ENCODE results near the gene RAPGEF4.
"Not testable (repeated sequence)": the region's sequence is repeated elsewhere in the genome, so short reads cannot be mapped to it uniquely, and the experiment has no call there.

Gene RAPGEF4

DNA sequence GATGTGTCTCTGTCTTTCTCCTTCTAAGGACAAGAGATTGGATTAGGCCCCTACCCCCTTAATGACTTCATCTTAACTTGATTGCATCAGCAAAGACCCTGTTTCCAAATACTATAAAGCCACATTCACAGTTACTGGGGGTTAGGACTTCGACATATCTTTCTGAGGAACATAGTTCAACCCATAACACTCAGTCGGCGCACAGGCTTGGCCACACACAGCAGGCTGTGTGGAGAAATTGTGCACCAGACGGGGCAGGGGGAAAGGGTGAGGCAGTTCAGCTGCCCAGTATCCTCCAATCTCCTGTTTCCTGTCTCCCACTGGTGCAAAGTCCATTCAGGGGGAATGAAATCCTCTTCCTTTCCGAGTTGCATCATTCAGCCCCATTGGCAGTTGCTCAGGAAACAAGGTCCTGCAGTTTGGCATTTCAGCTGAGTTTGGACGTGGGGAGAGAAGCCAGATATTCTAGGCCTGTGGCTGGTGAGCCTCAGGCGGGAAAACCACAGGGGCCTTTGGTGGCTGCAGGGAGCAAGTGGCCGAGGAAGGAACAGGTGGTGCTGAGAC, 9.4 kb upstream of the RAPGEF4 start:
- DNase-seq (ENCODE audit: low read depth), result no peak

DNA sequence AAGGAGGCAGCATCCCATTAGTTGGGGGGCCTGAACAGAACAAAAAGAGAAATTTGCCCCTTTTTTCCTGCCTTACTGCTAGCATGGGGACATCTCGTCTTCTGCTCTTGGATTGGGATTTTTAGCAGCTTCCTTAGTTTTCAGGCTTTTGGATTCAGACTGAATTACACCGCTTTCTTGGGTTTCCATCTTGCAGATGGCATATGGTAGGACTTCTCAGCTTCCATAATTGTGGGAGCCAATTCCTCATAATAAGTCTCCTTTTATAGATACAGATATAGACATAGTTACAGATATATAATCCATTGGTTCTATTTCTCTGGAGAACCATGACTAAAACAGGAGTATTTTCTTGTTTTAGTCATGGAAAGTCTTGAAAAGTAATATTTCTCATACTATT, 5.2 kb upstream of the RAPGEF4 start:
- DNase-seq (ENCODE audit: low read depth), result no peak

DNA sequence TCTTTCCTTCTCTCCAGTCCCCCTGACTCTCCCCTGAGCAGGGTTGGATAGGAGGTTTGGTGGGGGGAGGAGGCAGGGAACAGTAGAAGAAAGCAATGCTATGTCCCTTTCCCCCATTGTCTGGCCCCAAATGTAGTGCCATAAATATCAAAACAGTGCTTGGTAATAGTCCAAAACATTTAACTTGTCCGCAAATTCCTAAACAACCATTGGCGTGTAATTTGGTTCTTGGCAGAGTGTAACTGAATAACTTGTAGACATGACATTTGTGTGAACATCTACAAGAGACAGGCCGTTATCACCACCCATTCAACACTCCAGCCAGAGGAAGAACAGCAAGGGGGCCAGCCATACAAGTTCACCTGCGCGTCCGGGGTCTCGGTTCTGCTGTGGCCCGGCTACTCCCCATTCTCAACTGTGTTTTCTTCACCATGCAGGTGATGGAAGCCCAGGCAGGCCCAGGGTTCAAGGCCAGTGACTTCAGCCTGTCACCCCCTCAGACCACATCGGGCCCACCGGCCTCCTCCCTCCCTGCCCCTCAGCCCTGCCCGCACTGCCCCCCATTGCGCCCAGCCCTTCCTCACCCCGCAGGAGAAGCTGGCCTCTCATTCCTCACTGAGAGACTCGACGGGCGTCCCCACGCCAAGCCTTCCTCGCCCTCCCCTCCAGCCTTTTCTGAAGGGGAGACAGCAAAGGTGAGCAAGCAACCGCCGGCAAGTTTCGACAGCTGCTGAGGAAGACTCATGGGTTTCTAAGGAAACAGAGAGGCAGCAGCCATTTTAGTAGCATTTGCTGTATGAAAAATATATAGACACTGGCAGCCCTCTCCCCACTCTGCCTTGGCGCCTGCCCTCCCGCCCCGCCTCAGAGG, 699 bp upstream of the RAPGEF4 start:
- DNase-seq (ENCODE audit: low read depth), result no peak

DNA sequence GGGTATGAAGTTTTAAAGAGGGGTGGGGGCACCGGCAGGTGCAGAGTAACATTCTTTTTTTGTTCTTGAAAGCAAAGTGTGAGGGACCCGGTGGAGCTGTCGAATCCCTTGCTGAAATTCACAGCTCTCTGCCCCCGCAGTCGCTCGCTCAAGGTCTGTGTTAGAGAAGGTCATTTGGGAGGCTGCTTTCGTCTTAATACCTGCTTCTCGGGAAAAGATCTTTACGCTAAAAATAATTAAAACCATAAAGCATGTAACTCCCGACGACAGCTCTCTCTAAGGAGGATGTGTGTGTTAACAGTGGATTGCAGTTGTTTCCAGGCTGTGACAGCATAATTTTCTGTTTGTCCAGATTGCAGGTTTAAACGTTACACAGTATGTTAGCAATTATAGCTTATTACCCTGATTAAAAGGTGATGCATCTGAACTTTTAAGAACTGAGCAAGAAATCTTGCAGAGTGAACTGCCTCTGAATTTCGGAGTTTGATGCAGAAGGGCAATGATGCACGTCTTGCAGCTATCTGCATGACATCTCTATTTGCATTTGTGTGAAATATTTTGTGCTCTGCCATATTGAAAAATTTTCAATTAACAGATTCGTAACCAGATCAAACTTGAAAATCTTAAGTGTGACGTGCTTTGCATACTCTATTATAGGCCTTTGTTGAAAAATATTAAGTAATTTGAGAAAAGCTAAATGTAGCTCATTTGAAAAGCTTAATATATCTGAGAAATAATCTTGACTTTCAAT, 954 bp downstream of the RAPGEF4 start:
- DNase-seq (ENCODE audit: low read depth), result no peak

DNA sequence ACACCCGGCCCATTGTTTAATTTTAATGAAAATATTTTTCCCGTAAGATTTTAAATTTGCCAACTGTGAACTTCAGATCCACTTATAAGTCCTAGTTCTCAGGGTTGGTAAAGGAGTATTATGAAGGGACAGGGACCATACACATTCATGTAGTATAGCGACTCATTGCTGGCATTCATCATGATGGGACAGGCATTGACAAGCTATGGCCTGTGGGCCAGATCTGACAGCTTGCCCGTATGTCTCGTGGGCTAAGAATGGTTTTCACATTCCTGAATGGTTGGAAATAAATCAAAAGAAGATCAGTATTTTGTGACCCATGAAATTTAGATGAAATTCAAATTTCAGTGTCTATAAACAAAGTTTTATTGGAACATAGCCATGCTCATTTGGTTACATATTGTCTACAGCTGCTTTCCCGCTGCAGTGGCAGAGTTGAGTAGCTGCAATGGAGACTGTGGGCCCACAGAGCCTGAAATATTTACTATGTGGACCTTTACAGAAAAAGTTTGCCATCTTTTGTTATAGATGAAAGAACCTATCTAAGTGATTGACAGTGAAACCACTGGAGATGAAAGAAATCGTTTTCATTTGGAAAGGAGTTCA, 4.1 kb downstream of the RAPGEF4 start:
- DNase-seq (ENCODE audit: low read depth), result no peak

DNA sequence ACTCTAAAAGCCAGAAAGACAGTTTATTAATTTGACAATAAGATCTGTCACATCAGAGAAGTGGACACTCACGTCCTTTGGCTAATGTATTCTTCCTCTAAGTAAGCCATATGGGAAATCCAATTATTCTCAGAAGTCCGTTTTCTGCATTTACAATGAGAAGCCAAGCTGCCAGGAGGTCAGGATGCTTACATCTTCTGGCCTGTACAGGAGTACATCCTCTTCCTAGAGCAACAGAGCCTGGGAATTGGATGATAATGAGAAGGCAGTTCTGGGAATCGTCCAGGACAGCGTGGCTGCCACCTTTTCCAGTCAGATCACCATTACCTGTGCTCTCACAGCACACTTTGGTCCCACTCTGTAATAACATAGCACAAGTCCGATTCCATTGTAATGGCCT, 5.2 kb downstream of the RAPGEF4 start:
- DNase-seq (ENCODE audit: low read depth), result no peak

DNA sequence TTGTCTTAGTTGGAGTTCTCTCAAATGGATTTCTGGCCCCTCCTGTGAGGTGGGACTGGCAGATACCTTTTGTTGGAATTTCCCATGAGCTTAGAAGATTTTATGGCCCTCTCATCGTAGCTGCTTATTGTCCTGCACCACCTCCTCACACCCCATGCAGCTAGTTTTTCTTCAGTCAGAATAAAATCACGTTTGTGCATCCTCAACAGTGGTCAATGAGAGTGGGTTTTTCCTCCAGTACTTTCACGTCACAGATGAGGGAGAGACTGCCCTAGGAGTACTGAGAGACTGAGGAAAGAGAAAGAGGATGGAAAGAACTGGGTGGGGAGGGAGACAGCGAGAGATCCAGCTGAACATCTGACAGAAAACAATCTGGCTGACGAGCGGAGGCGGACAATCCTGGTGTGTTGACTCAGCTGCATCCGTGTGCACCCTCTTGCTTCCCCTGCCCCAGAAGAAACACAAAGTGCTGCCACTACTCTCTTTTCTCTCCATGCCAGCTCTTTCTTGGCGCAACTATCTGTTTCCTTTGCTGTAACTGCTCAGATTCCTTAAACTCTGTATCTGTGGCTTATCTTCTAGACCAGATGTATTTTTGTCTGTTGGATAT, 7.4 kb downstream of the RAPGEF4 start:
- DNase-seq (ENCODE audit: low read depth), result no peak

DNA sequence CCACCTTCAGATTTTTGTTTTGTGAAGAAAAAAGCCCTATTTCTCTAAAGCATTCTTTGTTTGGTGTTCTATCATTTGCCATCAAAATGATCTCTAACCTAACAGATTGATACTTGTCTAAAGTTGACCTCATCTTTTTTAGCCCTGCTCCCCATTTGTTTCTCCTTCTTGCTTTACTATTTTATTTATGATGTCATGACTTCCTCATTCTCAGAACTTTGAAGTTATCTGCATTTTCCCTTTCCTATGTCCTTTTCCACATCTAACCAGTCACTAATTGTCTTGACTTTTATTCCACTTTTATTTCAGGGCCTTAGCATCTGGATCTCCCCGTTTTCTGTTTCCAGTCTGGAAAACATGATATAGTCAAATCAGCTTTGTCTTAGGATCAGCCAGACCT, 8.3 kb downstream of the RAPGEF4 start:
- no peak for DNase-seq (ENCODE audit: low read depth)

DNA sequence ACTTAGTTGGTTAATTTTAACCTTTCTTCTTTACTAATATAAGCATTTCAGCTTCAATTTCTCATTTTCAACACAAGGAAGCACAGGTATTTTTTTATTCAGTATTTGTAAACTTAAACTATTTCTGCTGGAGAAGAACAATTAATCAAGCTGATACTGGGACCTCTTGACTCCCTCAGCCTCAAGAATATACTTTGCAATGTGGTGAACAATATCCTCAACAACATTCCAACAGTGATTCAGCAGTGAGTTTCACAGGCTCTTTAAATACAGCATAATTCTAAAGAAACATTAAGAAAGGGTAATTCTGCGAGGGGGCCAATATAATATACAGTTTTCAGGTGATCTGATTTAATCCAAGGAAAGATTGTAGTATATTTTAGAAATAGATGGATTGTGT, 10.0 kb downstream of the RAPGEF4 start:
- DNase-seq (ENCODE audit: low read depth), result no peak

DNA sequence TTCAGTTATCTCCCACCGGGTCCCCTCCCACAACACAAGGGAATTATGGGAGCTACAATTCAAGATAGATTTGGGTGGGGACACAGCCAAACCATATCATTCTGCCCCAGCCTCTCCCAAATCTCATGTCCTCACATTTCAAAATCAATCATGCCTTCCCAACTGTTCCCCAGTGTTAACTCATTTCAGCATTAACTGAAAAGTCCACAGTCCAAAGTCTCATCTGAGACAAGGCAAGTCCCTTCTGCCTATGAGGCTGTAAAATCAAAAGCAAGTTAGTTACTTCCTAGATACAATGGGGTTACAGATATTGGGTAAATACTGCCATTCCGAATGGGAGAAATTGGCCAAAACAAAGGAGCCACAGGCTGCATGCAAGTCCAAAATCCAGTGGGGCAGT, 12.9 kb downstream of the RAPGEF4 start:
- DNase-seq (ENCODE audit: low read depth), result not testable (repeated sequence)

DNA sequence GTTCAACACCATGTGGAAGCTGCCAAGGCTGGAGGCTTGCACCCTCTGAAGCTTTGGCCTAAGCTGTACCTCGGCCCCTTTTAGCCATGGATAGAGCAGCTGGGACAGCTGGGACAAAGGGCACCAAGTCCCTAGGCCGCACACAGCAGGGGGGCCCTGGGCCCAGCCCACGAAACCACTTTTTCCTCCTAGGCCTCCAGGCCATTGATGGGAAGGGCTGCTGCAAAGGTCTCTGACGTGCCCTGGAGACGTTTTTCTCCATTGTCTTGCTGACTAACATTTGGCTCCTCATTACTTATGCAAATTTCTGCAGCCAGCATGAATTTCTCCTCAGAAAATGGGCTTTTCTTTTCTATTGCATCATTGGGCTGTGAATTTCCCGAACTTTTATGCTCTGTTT, 13.7 kb downstream of the RAPGEF4 start:
- no peak for DNase-seq (ENCODE audit: low read depth)

DNA sequence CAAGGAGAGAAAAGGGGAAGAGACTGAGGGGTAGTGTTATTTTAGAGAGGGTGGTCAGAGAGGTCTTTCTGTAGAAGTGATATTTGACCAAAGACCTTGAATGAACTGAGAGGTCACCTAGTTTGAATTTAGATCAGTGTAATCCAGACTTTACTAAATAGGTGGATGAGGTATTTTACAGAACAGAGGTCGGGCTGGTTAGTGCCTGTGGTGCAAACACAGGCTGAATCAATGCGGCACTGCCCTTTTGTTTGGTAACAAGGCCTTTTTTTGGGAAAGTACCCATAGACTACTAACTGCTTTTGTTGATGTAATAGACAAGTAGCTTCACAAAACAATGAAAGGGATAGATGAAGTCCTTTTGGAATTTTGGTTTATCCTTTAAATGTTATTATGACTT, 15.9 kb downstream of the RAPGEF4 start:
- DNase-seq (ENCODE audit: low read depth), result no peak

DNA sequence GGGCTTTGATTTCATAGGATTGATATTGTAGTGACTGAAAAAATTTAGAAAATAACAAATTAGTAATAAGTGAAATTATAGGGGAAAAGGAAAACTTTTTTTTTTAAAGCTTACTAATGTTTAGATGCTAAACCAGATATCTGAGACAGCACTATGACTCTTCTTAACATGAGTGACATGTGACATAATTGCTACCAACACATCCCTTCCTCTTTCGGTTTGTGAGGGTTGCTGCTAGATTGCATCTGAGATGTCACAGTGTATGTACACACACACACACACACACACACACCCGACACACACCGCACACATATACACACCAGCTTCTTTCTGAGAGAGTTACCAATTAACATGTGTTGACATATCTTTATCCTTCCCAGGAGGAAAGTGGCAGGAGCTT, 18.0 kb downstream of the RAPGEF4 start:
- no peak for DNase-seq (ENCODE audit: low read depth)

DNA sequence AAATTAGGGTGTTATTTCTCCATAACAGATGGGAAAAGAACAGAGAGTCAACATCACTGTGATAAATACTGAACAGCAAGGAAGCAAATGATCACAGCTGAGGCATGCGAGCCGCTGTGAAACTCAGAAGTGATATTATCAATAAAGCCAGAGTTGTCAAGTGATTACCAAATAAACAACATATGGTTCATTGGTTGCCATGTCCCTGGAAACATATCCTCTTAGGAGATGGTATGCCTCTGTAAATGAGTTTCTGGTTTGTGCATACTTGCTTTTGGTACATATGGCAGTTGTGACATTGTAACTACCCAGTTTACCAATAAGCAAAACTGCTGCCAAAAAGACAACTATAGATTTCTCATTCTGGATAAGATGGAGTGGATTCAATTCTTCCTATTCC, 23.8 kb downstream of the RAPGEF4 start:
- DNase-seq (ENCODE audit: low read depth), result no peak

DNA sequence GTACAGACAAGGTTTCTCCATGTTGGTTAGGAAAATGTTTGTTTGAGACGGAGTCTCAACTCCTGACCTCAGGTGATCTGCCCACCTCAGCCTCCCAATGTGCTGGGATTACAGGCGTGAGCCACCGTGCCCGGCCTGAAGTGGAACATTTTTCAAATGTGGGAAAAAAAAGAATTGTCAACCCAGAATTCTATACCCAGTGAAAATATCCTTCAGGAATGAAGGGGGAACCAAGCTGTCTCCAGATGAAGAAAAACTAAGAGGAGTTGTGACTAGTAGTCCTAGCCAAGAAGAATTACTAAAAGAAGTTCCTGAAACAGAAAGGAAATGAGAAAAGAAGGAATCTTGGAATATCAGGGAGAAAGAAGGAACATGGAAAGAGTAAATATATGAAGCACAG, 25.7 kb downstream of the RAPGEF4 start:
- no peak for DNase-seq (ENCODE audit: low read depth)

DNA sequence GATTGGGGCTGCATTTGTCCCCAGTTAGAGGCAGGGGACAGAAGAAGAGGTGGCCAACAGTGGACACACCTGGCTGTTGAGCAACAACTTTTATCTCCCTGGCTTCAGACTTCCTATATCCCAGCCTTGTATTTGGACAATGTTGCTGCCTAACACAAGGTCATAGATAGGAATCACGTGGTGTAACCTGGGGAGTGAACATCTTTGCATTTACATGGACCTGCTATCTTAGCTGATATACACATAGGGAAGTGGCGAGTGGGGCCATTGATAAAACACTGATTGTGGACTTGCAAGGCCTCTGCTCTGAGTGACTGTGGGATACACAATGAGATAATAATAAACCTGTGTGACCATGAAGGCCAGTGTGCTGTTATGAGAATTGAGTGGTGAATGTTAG, 26.9 kb downstream of the RAPGEF4 start:
- no peak for DNase-seq (ENCODE audit: low read depth)

DNA sequence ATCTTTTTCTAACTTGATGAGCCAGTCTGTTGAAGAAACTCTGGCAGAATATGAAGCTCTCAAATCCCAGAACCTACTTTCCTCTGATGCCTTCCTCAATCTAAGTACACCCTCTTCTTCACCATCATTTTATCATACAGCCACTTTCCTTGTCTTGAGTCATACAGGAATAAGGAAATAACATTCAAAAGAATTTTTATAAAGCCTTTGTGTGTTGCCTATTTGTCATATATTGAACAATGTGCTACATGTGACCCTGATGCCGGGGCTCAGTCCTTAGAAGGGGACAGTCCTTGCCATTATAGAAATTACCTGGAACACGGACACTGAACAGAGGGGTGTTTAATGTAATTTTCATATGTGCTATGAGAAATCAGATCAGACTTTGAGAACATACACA, 27.4 kb downstream of the RAPGEF4 start:
- no peak for DNase-seq (ENCODE audit: low read depth)

DNA sequence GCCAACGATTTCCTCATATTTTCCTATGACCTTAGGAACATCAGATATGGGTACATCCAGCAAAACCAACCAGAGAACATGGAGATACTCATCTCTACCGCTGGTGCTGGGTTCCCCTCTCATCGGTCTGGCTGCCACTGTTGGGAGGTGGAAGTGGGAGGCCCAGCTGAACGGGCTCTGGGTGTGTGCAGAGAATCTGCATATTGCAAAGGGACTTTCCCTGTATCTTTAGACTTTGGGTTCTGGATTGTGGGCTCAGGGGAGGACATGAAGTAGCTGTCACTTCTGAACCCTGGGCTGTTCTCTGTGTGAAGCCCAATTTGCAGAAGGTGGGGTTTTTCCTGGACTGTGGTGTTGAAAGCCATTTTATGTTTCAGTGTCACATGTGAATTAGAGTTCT, 30.0 kb downstream of the RAPGEF4 start:
- no peak for DNase-seq (ENCODE audit: low read depth)

DNA sequence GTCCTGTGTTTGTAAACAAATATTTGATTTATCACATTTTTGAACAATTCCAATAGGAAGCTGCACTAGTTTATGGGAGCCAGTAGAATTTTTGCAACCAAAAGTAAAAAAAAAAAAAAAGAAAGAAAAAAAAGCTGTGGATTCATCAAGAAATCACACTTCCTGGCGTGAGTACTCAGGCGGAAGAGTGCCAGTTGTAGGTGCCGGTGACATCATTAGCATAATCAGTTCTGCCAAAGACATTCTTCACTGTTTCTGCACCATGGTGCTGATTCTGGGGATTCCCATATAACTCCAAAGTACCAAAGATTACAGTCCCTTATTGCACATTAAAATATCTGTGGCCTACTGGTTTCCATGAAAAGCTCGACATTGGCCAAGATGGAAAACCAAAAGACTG, 32.8 kb downstream of the RAPGEF4 start:
- DNase-seq (ENCODE audit: low read depth), result no peak

DNA sequence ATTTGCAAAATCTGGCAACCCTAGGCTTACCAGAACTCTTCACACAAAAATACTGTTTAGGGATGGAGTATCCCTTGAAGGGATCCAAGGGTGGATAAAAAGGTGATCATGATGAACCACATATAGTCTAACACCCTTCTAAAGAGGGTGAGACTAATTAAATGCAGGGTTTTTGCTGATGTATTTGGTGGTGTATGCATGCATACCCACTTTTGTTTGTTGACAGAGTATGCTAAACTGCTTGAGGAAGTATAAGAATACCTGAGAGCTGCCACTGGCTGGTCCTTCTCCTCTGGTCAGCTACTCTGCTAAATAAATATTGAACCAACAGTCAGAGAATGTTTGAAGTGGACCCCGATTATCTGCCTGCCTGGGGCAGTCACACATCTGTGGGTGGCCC, 34.2 kb downstream of the RAPGEF4 start:
- no peak for DNase-seq (ENCODE audit: low read depth)

DNA sequence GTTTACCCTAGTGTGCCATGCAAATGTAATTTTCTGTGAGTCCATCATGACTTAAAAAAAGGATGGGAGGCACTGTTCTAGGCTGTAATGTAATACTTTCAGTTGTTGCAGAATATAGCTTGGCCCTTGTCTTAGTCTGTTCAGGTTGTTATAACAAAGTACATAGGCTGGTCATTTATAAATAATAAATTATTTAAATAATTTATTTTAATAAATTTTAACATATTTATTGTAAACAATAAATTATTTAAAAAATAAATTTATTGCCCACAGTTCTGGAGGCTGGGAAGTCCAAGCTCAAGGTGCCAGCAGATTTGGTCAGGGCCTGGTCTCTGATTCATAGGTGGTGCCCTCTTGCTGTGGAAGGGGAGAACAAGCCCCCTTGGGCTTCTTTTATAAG, 35.2 kb downstream of the RAPGEF4 start:
- no peak for DNase-seq (ENCODE audit: low read depth)

DNA sequence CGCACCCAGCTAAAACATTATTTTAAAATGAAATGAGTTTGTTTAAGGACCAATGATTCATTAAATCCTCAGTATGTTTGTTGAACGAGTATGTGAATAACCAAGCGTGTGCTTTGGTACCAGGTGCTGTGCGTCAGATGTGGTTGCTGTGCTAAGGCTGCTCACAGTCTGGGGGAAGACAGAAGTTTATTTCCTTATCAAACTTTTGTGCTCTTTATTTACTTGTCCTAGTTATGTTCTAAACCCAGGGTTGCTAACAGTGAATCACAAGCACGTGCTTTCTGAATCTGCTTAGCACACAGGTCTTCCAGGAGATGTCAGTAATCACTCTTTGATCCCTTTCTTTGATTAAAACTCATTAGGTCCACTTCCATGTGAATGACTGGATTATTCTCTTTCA, 37.0 kb downstream of the RAPGEF4 start:
- no peak for DNase-seq (ENCODE audit: low read depth)
